ENCODE measurements around the gene CLECL1.

CLECL1 gene

DNA sequence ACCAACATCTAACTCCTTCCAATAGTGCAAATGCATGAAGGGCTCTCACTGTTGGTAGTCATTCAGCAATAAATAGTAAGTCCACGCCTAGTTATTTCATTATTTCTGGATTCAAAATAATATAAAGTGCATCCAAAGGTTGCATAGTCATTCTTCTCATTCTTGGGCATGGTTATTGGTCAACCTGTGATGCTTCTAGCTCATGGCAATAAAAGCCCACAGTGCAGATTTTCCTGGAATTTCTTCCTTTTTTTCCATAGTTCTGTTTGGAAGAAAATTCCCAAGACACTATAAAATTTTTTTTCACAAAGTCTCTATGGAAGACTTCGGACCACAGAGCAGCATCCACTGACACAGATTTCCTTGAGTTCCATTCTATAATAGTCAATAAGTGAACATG lies 20.2 kb upstream of the CLECL1 start:
- no peak overlapping the region for H3K9ac ChIP-seq (ENCODE audit: low read length)
- H3K9me3 ChIP-seq (replicated peaks; ENCODE audit: insufficient read depth, low read length): no peaks in the 10 kb centered on the region
- H3K79me2 ChIP-seq (ENCODE audit: low read length): no peaks in the 10 kb centered on the region
- H3K4me1 ChIP-seq (ENCODE audit: low read length): no peaks in the 10 kb centered on the region
- H3K27me3 ChIP-seq (replicated peaks; ENCODE audit: insufficient read depth, low read length): no peaks in the 10 kb centered on the region
- H3K4me3 ChIP-seq (ENCODE audit: low read length): no peak overlapping the region
- H4K20me1 ChIP-seq (ENCODE audit: insufficient read depth, low read length): no peaks in the 10 kb centered on the region
- H3F3A ChIP-seq (ENCODE audit: insufficient read depth, low read length): no peaks in the 10 kb centered on the region
- no peak overlapping the region for H3K4me2 ChIP-seq (ENCODE audit: low read depth, low read length)
- no peaks in the 10 kb centered on the region for H3K36me3 ChIP-seq (replicated peaks; ENCODE audit: insufficient read depth, low read length)
- no peak for TF ChIP-seq EZH2 (optimal IDR thresholded peaks at IDR 0.05; ENCODE audit: low read depth, low read length)
- TF ChIP-seq EZH2phosphoT487 (IDR thresholded peaks at IDR 0.05; ENCODE audit: low read length): no peak
- no peak for TF ChIP-seq CTCF (IDR thresholded peaks at IDR 0.05; ENCODE audit: low read length)
- H2AFZ ChIP-seq (ENCODE audit: low read length): no peak overlapping the region
- H3K27ac ChIP-seq (ENCODE audit: low read length): no peak overlapping the region
- DNase-seq: no peak
- no peaks in the 10 kb centered on the region for H3K9me2 ChIP-seq (replicated peaks; ENCODE audit: insufficient read depth, low read length)

GRCh38 chr12:9752145-9752933 lies 19.4 kb upstream of the CLECL1 start:
- Histone ChIP-seq H3K9ac (ENCODE audit: low read length) (no peak overlapping the region), H3F3A (ENCODE audit: insufficient read depth, low read length) (no peaks in the 10 kb centered on the region), H3K4me1 (ENCODE audit: low read length) (no peaks in the 10 kb centered on the region), H3K9me2 (replicated peaks; ENCODE audit: insufficient read depth, low read length) (no peaks in the 10 kb centered on the region), H3K27ac (ENCODE audit: low read length) (no peak overlapping the region), H3K9me3 (replicated peaks; ENCODE audit: insufficient read depth, low read length) (no peaks in the 10 kb centered on the region), H3K79me2 (ENCODE audit: low read length) (no peaks in the 10 kb centered on the region), H3K4me2 (ENCODE audit: low read depth, low read length) (no peak overlapping the region), H4K20me1 (ENCODE audit: insufficient read depth, low read length) (no peaks in the 10 kb centered on the region), H3K4me3 (ENCODE audit: low read length) (no peak overlapping the region), H3K27me3 (replicated peaks; ENCODE audit: insufficient read depth, low read length) (no peaks in the 10 kb centered on the region), H2AFZ (ENCODE audit: low read length) (no peak overlapping the region), H3K36me3 (replicated peaks; ENCODE audit: insufficient read depth, low read length) (no peaks in the 10 kb centered on the region)
- TF ChIP-seq EZH2phosphoT487 (IDR thresholded peaks at IDR 0.05; ENCODE audit: low read length): no peak
- no peak for TF ChIP-seq CTCF (IDR thresholded peaks at IDR 0.05; ENCODE audit: low read length)
- no peak for TF ChIP-seq EZH2 (optimal IDR thresholded peaks at IDR 0.05; ENCODE audit: low read depth, low read length)
- DNase-seq: no peak

- H3K4me2 ChIP-seq (ENCODE audit: low read depth, low read length): peak overlapping the region; percentile 69
Measured at GRCh38 chr12:9751204-9752144, 18.6 kb upstream of the CLECL1 start.

More at GRCh38 chr12:9751204-9752144, 18.6 kb upstream of the CLECL1 start:
- no peaks in the 10 kb centered on the region for H3F3A ChIP-seq (ENCODE audit: insufficient read depth, low read length)
- H3K27ac ChIP-seq (ENCODE audit: low read length): no peak overlapping the region
- H2AFZ ChIP-seq (ENCODE audit: low read length): no peak overlapping the region
- peak; percentile 60 for DNase-seq
- TF ChIP-seq CTCF (IDR thresholded peaks at IDR 0.05; ENCODE audit: low read length): peak; percentile 62
- TF ChIP-seq EZH2 (optimal IDR thresholded peaks at IDR 0.05; ENCODE audit: low read depth, low read length): no peak
- no peaks in the 10 kb centered on the region for H3K79me2 ChIP-seq (ENCODE audit: low read length)
- H3K4me1 ChIP-seq (ENCODE audit: low read length): no peaks in the 10 kb centered on the region
- H3K9me2 ChIP-seq (replicated peaks; ENCODE audit: insufficient read depth, low read length): no peaks in the 10 kb centered on the region
- H4K20me1 ChIP-seq (ENCODE audit: insufficient read depth, low read length): no peaks in the 10 kb centered on the region
- H3K36me3 ChIP-seq (replicated peaks; ENCODE audit: insufficient read depth, low read length): no peaks in the 10 kb centered on the region
- H3K9ac ChIP-seq (ENCODE audit: low read length): no peak overlapping the region
- H3K9me3 ChIP-seq (replicated peaks; ENCODE audit: insufficient read depth, low read length): no peaks in the 10 kb centered on the region
- H3K27me3 ChIP-seq (replicated peaks; ENCODE audit: insufficient read depth, low read length): no peaks in the 10 kb centered on the region
- peak overlapping the region; percentile 37 for H3K4me3 ChIP-seq (ENCODE audit: low read length)

Measured in MM.1S (cell line).